ENCODE results near the gene CPNE1.

GRCh38 chr20:35592339-35592974 is 72.2 kb downstream of the CPNE1 start:
- TF ChIP-seq POLR2AphosphoS5 (IDR thresholded peaks at IDR 0.05) (no peak), CTCF (IDR thresholded peaks at IDR 0.05) (no peak)

Measured in upper lobe of left lung (tissue), 4 donors.